CD4-positive, alpha-beta T cell treated with Interleukin-6 for 4 hours (primary cell): ENCODE measurements around the gene TSPAN2.
"Not testable (repeated sequence)": the region's sequence is repeated elsewhere in the genome, so short reads cannot be mapped to it uniquely, and the experiment has no call there.

ENCODE experiments used
- DNase-seq: peaks from one replicate; pipeline ENCODE4 v3.0.0-alpha.2; 2020; ENCODE audit warnings: mixed read lengths

Gene TSPAN2

DNA sequence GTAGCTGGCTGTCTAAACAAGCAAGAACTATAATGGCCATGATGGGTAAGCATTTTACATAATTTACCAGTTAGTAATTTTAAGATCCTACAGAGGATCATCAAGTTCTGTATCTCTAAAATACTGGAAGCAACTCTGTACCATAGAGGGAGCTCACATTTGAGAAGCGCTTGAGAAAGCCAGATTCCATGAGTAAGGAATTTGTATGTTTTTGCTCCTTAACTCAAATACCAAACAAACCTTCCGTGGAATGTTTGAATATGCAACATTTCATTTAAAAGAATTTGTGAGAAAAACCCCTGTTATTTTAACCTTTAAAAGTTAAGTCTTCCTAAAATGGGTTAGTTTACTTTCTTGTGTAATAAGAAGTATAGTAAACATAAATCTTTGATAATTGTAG is 57.7 kb downstream of the TSPAN2 start:
- DNase-seq: no peak

DNA sequence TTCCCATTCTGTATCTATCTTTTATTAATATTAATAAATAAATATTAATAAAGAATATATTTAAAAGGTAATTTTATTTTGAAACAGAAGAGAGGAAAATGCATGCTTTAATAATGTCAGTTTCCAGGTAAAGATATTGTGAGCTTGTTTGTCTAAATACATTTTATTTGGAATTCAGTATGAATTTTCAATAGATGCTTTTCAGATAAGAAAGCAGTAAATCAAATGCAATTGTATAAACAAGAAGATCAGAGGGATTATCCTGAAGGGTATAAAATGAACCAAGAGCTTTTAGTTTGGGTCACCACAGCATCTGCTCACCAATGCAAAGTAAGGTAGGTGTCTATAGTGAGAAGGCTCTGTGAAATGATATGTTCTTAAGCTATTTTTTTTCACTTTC is 59.8 kb downstream of the TSPAN2 start, which contains the start of gene TSHB:
TSHB (plus strand) TSS at position 301 of the 400 bp plus-strand sequence. CDS start 3,537 bp downstream, outside the sequence.
- no peak for DNase-seq

DNA sequence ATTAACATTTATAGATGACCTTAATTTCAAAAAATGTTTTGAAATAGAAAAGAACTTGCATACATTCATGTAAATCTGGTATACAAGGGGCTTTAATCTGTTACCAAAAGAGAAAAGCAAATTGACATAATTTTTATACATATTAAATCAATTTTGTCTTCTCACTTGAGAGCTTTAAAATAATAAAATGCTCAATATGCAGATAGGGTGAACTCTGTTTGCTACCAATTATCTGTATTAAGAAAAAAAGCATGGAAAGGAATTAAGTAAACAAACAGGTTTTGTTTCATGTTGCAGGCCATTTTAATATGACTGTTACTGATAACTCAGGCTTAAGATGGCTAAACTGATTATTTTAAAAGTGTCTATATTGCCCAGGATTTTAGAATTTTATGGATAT is 65.7 kb downstream of the TSPAN2 start:
- DNase-seq: no peak

DNA sequence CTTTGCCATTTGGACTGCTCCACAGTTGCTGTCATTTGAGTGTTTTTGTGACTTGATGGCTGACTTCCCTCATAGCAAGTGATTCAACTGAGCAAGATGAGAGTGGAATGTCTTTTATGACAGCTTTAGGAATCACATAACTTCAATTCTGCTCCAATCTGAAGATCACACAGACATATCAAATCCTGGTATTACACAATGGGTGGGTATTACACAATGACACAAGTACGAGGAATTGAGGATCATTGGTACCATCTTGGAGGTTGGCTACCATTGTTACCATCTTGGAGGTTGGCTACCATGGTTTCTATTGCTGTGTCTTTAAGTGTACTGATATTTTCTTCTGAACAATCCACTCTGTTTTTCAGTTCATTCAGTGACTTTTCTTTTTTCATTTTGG is 68.2 kb downstream of the TSPAN2 start:
- DNase-seq: no peak

DNA sequence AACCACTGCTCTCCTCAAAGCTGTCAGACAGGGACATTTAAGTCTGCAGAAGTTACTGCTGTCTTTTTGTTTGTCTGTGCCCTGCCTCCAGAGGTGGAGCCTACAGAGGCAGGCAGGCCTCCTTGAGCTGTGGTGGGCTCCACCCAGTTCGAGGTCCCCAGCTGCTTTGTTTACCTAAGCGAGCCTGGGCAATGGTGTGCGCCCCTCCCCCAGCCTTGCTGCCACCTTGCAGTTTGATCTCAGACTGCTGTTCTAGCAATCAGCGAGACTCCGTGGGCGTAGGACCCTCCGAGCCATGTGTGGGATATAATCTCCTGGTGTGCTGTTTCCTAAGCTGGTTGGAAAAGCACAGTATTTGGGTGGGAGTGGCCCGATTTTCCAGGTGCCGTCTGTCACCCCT is 69.8 kb downstream of the TSPAN2 start:
- not testable (repeated sequence) for DNase-seq

DNA sequence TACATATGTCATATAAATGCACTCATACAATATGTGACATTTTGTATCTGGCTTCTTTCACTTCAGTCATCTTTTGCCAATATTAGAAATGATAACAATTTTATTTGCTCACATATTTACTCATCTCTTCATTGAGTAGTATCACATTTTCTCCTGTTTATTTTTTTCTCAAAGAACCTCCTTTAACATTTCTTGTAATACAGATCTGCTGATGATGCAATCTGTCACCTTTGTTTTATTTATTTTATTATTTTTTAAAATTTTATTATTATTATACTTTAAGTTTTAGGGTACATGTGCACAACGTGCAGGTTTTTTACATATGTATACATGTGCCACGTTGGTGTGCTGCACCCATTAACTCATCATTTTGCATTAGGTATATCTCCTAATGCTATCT is 75.5 kb downstream of the TSPAN2 start:
- DNase-seq: no peak

DNA sequence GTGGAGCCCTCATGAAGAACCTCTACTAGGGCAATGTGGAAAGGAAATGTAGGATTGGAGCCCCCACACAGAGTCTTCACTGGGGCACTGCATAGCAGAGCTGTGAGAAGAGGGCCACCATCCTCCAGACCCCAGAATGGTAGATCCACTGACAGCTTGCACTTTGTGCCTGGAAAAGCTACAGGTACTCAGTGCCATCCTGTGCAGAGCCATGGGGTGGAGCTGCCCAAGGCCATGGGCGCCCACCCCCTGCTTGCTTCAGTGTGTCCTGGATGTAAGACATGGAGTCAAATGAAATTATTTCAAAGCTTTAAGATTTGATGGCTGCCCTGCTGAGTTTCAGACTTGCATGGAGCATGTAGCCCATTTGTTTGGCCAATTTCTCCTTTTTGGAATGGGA is 76.9 kb downstream of the TSPAN2 start:
- no peak for DNase-seq

DNA sequence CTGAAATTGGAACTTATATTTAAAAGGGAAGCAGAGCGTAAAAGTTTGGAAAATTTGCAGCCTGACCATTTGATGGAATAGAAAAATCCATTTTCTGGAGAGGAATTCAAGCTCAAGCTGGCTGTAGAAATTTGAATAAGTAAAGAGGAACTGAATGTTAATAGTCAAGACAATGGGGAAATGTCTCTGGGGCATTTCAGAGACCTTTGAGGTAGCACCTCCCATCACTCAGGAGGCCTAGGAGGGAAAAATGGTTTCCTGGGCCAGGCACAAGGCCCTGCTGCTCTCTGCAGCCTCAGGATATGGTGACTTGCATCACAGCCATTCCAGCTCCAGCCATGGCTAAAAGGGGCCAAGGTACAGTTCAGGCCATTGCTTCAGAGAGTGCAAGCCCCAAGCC is 77.3 kb downstream of the TSPAN2 start:
- DNase-seq: no peak

DNA sequence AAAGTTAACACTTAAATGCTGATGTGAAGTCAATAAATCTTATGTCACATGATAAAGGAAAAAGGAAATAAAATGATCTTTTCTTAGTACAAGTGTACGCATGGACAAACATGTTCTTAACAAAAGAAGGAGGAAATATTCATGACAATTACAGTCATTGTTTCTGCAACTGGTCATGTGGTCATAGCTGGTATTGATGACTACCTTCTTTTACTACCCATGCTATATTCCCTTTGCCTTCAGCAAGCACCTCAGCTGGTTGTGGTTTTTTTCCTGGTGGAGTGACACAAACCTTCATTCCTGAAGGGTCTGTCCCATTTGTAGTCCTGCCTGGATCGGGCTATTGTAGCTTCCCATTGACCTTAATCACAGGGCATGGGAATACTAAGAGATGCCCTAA is 83.1 kb downstream of the TSPAN2 start:
- DNase-seq: no peak
